Measurements from ENCODE around the gene LRRC3.

Gene LRRC3

GRCh38 chr21:44495611-44496563 lies 40.6 kb downstream of the LRRC3 start:
- TF ChIP-seq CTCF (IDR thresholded peaks at IDR 0.05; ENCODE audit: low read depth, low read length) = no peak
- H3K4me3 ChIP-seq (ENCODE audit: low read depth, low read length) = no peak overlapping the region

- no peak overlapping the region for H3K4me3 ChIP-seq (ENCODE audit: low read depth, low read length)
- no peak for TF ChIP-seq CTCF (IDR thresholded peaks at IDR 0.05; ENCODE audit: low read depth, low read length)
These were observed 41.5 kb downstream of the LRRC3 start for GRCh38 chr21:44496564-44497550.

DNA sequence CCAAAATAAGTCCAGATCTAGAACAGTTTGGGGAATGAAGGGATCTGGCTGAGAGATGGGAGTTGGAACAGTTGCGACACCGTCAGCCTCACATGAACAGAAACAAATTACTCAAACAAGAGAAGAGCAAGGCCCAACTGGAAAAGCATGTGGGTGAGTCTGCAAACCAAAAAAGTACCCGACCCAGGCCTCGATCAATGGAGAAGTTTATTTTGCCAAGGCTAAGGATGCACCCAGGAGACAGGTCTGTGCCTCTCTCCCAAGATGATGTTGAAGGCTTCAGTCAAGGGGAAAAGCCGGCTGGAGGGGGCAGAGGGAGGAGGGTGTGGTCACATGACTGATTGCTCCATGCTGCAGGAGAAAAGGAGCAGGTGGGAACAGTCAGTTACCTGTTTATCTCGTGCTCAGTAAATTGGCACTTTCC lies 42.4 kb downstream of the LRRC3 start:
- H3K4me3 ChIP-seq (ENCODE audit: low read depth, low read length) = no peak overlapping the region
- TF ChIP-seq CTCF (IDR thresholded peaks at IDR 0.05; ENCODE audit: low read depth, low read length) = no peak

GRCh38 chr21:44498280-44499210 lies 43.2 kb downstream of the LRRC3 start:
- H3K4me3 ChIP-seq (ENCODE audit: low read depth, low read length) = no peak overlapping the region
- TF ChIP-seq CTCF (IDR thresholded peaks at IDR 0.05; ENCODE audit: low read depth, low read length) = no peak

DNA sequence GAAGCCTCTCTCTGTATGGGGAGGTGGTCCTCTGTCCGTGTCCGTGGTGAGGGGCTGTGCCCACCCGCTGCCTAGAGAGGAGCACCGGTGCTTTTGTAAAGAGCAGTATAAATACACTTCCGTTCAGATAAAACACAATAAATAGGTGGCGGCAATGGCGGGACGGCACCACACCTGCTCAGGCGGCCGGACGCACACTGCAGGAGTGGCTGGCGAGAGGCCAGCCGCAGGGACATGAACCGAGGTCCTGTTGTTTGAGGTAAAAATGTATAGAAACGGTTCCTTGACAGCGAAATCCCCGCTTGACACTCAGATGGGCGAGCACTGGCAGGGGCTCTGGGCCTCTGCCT lies 43.9 kb downstream of the LRRC3 start:
- H3K4me3 ChIP-seq (ENCODE audit: low read depth, low read length) = no peak overlapping the region
- TF ChIP-seq CTCF (IDR thresholded peaks at IDR 0.05; ENCODE audit: low read depth, low read length) = no peak

- H3K4me3 ChIP-seq (ENCODE audit: low read depth, low read length) = no peak overlapping the region
- TF ChIP-seq CTCF (IDR thresholded peaks at IDR 0.05; ENCODE audit: low read depth, low read length) = no peak
These were observed 44.3 kb downstream of the LRRC3 start for GRCh38 chr21:44499631-44500030.

Measured in WI38 (cell line).